A549 (cell line): ENCODE measurements around the gene RAPGEF4. TPM values are rescaled to one million over a fixed set of nuclear protein-coding genes. Genes with fewer than 3 reads are reported as not detected.

Experiments
- ATAC-seq, 2 experiments: fragments of 200-7000 bp in 1 of 2; fragments of >200 bp in 1 of 2; cut with Nextera tagmentation in 1 of 2; cut with Tn5 transposase in 1 of 2; 3 replicates each; pipeline versions ENCODE4 v1.8.0 to v1.9.1; 2018 to 2020; ENCODE audit warnings: mild to moderate bottlenecking in 1 of 2, moderate library complexity in 1 of 2
- CTCF ChIA-PET: fragments of 300-600 bp; sonication (Branson Sonifier 250); formaldehyde crosslinking; extraction: SDS; loops from one replicate; lab custom pipeline; 2021; ENCODE audit warnings: antibody characterized with exemption, inconsistent platforms; lab: Yijun Ruan, JAX
- POLR2A ChIA-PET: fragments of 350-600 bp; formaldehyde crosslinking; extraction: SDS; loops from one replicate; lab custom pipeline; 2021; ENCODE audit warnings: antibody characterized with exemption, inconsistent platforms; lab: Yijun Ruan, JAX
- DNase-seq, 2 experiments: peaks; one replicate each; pipeline versions ENCODE4 v3.0.0 to v3.0.0-alpha.2; 2011 to 2016; ENCODE audit warnings: low read depth in 1 of 2, low spot score in 1 of 2
- FAIRE-seq: peaks from 2 replicates; lab custom pipeline; 2011; peaks lifted over from hg19 to GRCh38; lab: Jason Lieb, UNC
- H3K27ac ChIP-seq, 2 experiments: fragments of >200 bp; sonication (Bioruptor Twin); formaldehyde crosslinking; 3 replicates each; pipeline ENCODE4 v1.5.1; 2016 to 2017
- H3K4me1 ChIP-seq: fragments of >200 bp; sonication (Bioruptor Twin); formaldehyde crosslinking; 3 replicates; pipeline ENCODE4 v1.6.1; 2016
- H3K4me2 ChIP-seq: fragments of >200 bp; sonication (Bioruptor Twin); formaldehyde crosslinking; 3 replicates; pipeline ENCODE4 v1.6.1; 2016
- H3K4me3 ChIP-seq: fragments of >200 bp; sonication (Bioruptor Twin); formaldehyde crosslinking; 3 replicates; pipeline ENCODE4 v1.5.1; 2016
- H3K9me3 ChIP-seq: fragments of >200 bp; sonication (Bioruptor Twin); formaldehyde crosslinking; 3 replicates; pipeline ENCODE4 v1.6.1; 2016
- BHLHE40 ChIP-seq: IDR thresholded peaks from 2 replicates; pipeline ENCODE4 v1.6.1; 2012; ENCODE audit warnings: low read depth, low read length, inconsistent platforms
- ESRRA ChIP-seq: fragments of 150-350 bp; IDR thresholded peaks from 2 replicates; pipeline ENCODE4 v1.6.1; 2014; ENCODE audit warnings: mild to moderate bottlenecking, low read length, borderline replicate concordance
- FOSL2 ChIP-seq, 2 experiments: fragments of 450-650 bp in 1 of 2; fragments of >200 bp in 1 of 2; sonication (Bioruptor Twin) in 1 of 2; formaldehyde crosslinking; IDR thresholded peaks; 2 replicates each; pipeline versions ENCODE4 v1.5.0 to v1.6.1; 2016 to 2020; ENCODE audit warnings: mild to moderate bottlenecking in 1 of 2, moderate library complexity in 1 of 2
- HOXA7 ChIP-seq: fragments of 250-450 bp; sonication (Bioruptor Pico); IDR thresholded peaks from 2 replicates; pipeline ENCODE4 v1.5.0; 2020; ENCODE audit warnings: mild to moderate bottlenecking, moderate library complexity
- HOXB13 ChIP-seq: fragments of 250-450 bp; sonication (Bioruptor Pico); IDR thresholded peaks from 2 replicates; pipeline ENCODE4 v1.5.0; 2020; ENCODE audit warnings: low read depth, mild to moderate bottlenecking, moderate library complexity
- HOXB5 ChIP-seq: fragments of 250-450 bp; sonication (Bioruptor Pico); IDR thresholded peaks from 2 replicates; pipeline ENCODE4 v1.5.0; 2020; ENCODE audit warnings: mild to moderate bottlenecking, moderate library complexity
- JUNB ChIP-seq: fragments of >200 bp; sonication (Bioruptor Twin); formaldehyde crosslinking; IDR thresholded peaks from 2 replicates; pipeline ENCODE4 v1.6.1; 2016
- KDM5A ChIP-seq: fragments of 200-600 bp; sonication (generic); IDR thresholded peaks from 2 replicates; pipeline ENCODE4 v1.6.1; 2016; ENCODE audit warnings: antibody characterized with exemption, mild to moderate bottlenecking
- NPAS2 ChIP-seq: fragments of 250-450 bp; sonication (Bioruptor Pico); IDR thresholded peaks from 2 replicates; pipeline ENCODE4 v1.8.0; 2022; ENCODE audit warnings: mild to moderate bottlenecking, moderate library complexity, borderline replicate concordance
- NR3C1 ChIP-seq: fragments of >200 bp; sonication (Bioruptor Twin); formaldehyde crosslinking; IDR thresholded peaks from 3 replicates; pipeline ENCODE4 v1.6.1; 2017
- RNF2 ChIP-seq: fragments of 200-600 bp; sonication (generic); IDR thresholded peaks from 2 replicates; pipeline ENCODE4 v1.6.1; 2016; ENCODE audit warnings: low read depth, mild to moderate bottlenecking, antibody characterized with exemption, moderate library complexity, borderline replicate concordance
- SREBF2 ChIP-seq: fragments of 450-650 bp; IDR thresholded peaks from 2 replicates; pipeline ENCODE4 v1.6.1; 2014; ENCODE audit warnings: mild to moderate bottlenecking, moderate library complexity
- TFCP2L1 ChIP-seq: fragments of 250-450 bp; sonication (Bioruptor Pico); IDR thresholded peaks from 2 replicates; pipeline ENCODE4 v1.5.0; 2021; ENCODE audit warnings: mild to moderate bottlenecking
- WGBS: methylation state at CpG from one replicate; pipeline ENCODE4 v1.1.6; 2017; ENCODE audit errors: missing lambda C conversion rate; 5-methylcytosine and 5-hydroxymethylcytosine counted together
- polyA plus RNA-seq, 4 experiments: library from polyadenylated mRNA; depleted of rRNA in 3 of 4; stranded (reverse); fragments of >200 nt; fragmentation: RNase III in 1 of 4; extraction: RNeasy Plus Mini Kit Qiagen cat#74134 plus additional on column Dnase treatment in 1 of 4; gene quantifications; 2 replicates in 3 of 4; 3 replicates in 1 of 4; pipeline ENCODE4 v1.2.3, GENCODE V29; 2011 to 2017
- TF ChIP-seq, protein P1 (sequence below): fragments of >200 bp; sonication (Bioruptor Twin); formaldehyde crosslinking; IDR thresholded peaks from 3 replicates; pipeline ENCODE4 v1.5.1; 2016
- TF ChIP-seq, protein P2 (sequence below): fragments of >200 bp; sonication (Bioruptor Twin); formaldehyde crosslinking; IDR thresholded peaks from 3 replicates; pipeline ENCODE4 v1.6.1; 2016
- TF ChIP-seq, protein P3 (sequence below): IDR thresholded peaks from 2 replicates; pipeline ENCODE4 v1.6.1; 2012
- TF ChIP-seq, protein P4 (sequence below): fragments of 150-350 bp; IDR thresholded peaks from 2 replicates; pipeline ENCODE4 v1.6.1; 2014; ENCODE audit warnings: low read depth, mild to moderate bottlenecking, low read length
- TF ChIP-seq, protein P5 (sequence below): fragments of 200-600 bp; sonication (generic); IDR thresholded peaks from 2 replicates; pipeline ENCODE4 v1.6.1; 2016; ENCODE audit warnings: antibody characterized with exemption, mild to moderate bottlenecking, moderate library complexity
- TF ChIP-seq, protein P6 (sequence below): fragments of 250-450 bp; sonication (Bioruptor Pico); IDR thresholded peaks from 2 replicates; pipeline ENCODE4 v1.5.0; 2020; ENCODE audit warnings: low read depth, mild to moderate bottlenecking, moderate library complexity

The RAPGEF4 gene
- polyA plus RNA-seq, 2 of the 4 experiments (the other 2 are of a cell fraction), result 0.18 to 1.1 TPM

DNA sequence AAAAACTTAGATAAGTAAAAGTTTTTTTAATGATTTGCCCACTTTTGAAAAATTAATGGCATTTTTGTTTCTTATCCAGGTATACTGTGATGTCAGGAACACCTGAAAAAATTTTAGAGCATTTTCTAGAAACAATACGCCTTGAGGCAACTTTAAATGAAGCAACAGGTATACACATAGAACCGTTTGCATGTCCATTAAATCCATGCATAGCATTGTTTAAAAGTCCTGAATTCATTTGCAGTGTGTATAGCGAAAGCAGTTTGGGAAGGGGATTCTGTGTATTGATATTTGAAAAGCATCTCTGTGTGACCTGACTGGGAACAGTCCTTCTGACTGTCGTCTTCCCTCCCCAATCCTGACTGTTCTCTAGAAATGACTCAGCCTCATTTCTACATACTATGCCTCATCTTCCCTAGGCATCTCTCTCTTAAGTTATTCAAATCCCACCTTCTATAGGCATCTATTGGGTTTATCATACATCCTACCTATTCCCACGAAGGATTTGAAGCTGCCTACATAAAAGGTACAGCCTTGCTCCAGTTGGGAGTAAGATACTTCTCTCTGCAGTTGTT is 260.8 kb downstream of the RAPGEF4 start:
- Histone ChIP-seq H3K4me2 (peak overlapping the region; percentile 67), H3K9me3 (peaks cover 7% of the 10 kb centered on the region; the same call in 2 of the 3 replicates), H3K4me1 (peaks cover 64% of the 10 kb centered on the region), H3K4me3 (no peak overlapping the region), H3K27ac (peak overlapping the region; percentile 71 to 86)
- FAIRE-seq (no peak), DNase-seq (peak in 1 of 2 experiments; percentile 42), ATAC-seq (peak; percentile 37 to 53; a peak in 5 of 6 replicates)
- 42% methylated on average over 5 of the region's 5 CpGs for WGBS
- POLR2A ChIA-PET, result interaction anchor here (1.1 kb wide), 1 partner anchor 1055 kb away, joined by 3 read pairs; no protein-coding TSS in a partner anchor
- CTCF ChIA-PET, result interaction anchor here (1.6 to 2.5 kb wide), 3 partner anchors 12 to 65 kb away, joined by 4 to 9 read pairs (median 8); no protein-coding TSS in a partner anchor
- no peak for TF ChIP-seq HOXB13 (CRISPR knock-in tag)
- TF ChIP-seq, protein P1, sequence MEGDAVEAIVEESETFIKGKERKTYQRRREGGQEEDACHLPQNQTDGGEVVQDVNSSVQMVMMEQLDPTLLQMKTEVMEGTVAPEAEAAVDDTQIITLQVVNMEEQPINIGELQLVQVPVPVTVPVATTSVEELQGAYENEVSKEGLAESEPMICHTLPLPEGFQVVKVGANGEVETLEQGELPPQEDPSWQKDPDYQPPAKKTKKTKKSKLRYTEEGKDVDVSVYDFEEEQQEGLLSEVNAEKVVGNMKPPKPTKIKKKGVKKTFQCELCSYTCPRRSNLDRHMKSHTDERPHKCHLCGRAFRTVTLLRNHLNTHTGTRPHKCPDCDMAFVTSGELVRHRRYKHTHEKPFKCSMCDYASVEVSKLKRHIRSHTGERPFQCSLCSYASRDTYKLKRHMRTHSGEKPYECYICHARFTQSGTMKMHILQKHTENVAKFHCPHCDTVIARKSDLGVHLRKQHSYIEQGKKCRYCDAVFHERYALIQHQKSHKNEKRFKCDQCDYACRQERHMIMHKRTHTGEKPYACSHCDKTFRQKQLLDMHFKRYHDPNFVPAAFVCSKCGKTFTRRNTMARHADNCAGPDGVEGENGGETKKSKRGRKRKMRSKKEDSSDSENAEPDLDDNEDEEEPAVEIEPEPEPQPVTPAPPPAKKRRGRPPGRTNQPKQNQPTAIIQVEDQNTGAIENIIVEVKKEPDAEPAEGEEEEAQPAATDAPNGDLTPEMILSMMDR, result 0 out of 3 replicates have a peak, but pooled peaks have one; percentile 4
- TF ChIP-seq FOSL2 (IDR thresholded peaks at IDR 0.05), result no peak
- peak; percentile 71 for TF ChIP-seq FOSL2 (CRISPR knock-in tag; IDR thresholded peaks at IDR 0.05)
- TF ChIP-seq HOXB5 (CRISPR knock-in tag), result no peak
- TF ChIP-seq, protein P2, sequence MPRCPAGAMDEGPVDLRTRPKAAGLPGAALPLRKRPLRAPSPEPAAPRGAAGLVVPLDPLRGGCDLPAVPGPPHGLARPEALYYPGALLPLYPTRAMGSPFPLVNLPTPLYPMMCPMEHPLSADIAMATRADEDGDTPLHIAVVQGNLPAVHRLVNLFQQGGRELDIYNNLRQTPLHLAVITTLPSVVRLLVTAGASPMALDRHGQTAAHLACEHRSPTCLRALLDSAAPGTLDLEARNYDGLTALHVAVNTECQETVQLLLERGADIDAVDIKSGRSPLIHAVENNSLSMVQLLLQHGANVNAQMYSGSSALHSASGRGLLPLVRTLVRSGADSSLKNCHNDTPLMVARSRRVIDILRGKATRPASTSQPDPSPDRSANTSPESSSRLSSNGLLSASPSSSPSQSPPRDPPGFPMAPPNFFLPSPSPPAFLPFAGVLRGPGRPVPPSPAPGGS, result no peak
- no peak for TF ChIP-seq TFCP2L1 (CRISPR knock-in tag)
- no peak for TF ChIP-seq ESRRA

GRCh38 chr2:172997031-172997430 is 261.4 kb downstream of the RAPGEF4 start:
- ChIA-PET POLR2A (no interaction called here), CTCF (interaction anchor here (2.5 kb wide), 1 partner anchor 23 kb away, joined by 8 read pairs; no protein-coding TSS in a partner anchor)
- Histone ChIP-seq H3K4me2 (peak overlapping the region; percentile 67), H3K4me1 (peaks cover 64% of the 10 kb centered on the region), H3K9me3 (peaks cover 8% of the 10 kb centered on the region; the same call in 2 of the 3 replicates), H3K27ac (peak overlapping the region; percentile 71 to 86), H3K4me3 (no peak overlapping the region)
- TF ChIP-seq HOXB13 (CRISPR knock-in tag) (no peak), NR3C1 (no peak), RNF2 (no peak), JUNB (no peak), BHLHE40 (no peak), SREBF2 (no peak), ESRRA (no peak), HOXA7 (CRISPR knock-in tag) (no peak), KDM5A (no peak), NPAS2 (CRISPR knock-in tag) (no peak)
- TF ChIP-seq, protein P3, sequence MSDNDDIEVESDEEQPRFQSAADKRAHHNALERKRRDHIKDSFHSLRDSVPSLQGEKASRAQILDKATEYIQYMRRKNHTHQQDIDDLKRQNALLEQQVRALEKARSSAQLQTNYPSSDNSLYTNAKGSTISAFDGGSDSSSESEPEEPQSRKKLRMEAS, result no peak
- TF ChIP-seq, protein P4, sequence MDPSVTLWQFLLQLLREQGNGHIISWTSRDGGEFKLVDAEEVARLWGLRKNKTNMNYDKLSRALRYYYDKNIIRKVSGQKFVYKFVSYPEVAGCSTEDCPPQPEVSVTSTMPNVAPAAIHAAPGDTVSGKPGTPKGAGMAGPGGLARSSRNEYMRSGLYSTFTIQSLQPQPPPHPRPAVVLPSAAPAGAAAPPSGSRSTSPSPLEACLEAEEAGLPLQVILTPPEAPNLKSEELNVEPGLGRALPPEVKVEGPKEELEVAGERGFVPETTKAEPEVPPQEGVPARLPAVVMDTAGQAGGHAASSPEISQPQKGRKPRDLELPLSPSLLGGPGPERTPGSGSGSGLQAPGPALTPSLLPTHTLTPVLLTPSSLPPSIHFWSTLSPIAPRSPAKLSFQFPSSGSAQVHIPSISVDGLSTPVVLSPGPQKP, result no peak
- TF ChIP-seq, protein P5, sequence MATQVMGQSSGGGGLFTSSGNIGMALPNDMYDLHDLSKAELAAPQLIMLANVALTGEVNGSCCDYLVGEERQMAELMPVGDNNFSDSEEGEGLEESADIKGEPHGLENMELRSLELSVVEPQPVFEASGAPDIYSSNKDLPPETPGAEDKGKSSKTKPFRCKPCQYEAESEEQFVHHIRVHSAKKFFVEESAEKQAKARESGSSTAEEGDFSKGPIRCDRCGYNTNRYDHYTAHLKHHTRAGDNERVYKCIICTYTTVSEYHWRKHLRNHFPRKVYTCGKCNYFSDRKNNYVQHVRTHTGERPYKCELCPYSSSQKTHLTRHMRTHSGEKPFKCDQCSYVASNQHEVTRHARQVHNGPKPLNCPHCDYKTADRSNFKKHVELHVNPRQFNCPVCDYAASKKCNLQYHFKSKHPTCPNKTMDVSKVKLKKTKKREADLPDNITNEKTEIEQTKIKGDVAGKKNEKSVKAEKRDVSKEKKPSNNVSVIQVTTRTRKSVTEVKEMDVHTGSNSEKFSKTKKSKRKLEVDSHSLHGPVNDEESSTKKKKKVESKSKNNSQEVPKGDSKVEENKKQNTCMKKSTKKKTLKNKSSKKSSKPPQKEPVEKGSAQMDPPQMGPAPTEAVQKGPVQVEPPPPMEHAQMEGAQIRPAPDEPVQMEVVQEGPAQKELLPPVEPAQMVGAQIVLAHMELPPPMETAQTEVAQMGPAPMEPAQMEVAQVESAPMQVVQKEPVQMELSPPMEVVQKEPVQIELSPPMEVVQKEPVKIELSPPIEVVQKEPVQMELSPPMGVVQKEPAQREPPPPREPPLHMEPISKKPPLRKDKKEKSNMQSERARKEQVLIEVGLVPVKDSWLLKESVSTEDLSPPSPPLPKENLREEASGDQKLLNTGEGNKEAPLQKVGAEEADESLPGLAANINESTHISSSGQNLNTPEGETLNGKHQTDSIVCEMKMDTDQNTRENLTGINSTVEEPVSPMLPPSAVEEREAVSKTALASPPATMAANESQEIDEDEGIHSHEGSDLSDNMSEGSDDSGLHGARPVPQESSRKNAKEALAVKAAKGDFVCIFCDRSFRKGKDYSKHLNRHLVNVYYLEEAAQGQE, result no peak
- TF ChIP-seq, protein P6, sequence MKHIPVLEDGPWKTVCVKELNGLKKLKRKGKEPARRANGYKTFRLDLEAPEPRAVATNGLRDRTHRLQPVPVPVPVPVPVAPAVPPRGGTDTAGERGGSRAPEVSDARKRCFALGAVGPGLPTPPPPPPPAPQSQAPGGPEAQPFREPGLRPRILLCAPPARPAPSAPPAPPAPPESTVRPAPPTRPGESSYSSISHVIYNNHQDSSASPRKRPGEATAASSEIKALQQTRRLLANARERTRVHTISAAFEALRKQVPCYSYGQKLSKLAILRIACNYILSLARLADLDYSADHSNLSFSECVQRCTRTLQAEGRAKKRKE (CRISPR knock-in tag), result no peak
- DNase-seq (no peak), FAIRE-seq (no peak), ATAC-seq (no peak)
- 69% methylated on average over 2 of the region's 2 CpGs for WGBS
